GM21526 (cell line): ENCODE measurements around the gene PGAM5.

Experiments
- ATAC-seq: cut with Tn5 transposase; IDR thresholded peaks from one replicate; pipeline ENCODE4 v1.9.1; 2021; ENCODE audit warnings: moderate library complexity; ENCODE audit not compliant: unreplicated experiment, low FRiP score

Gene PGAM5

GRCh38 chr12:132710405-132711079 lies at the start of gene PGAM5:
TSS of gene PGAM5 (plus strand) at chr12:132710842. CDS start at chr12:132710877, 35 bp downstream.
- ATAC-seq, result peak; percentile 82

- ATAC-seq, result no peak
Observed at GRCh38 chr12:132660996-132661395, 49.6 kb upstream of the PGAM5 start.

- ATAC-seq, result no peak
Observed at GRCh38 chr12:132661972-132662371, 48.7 kb upstream of the PGAM5 start.

- no peak for ATAC-seq
Observed at GRCh38 chr12:132662901-132663755, 47.5 kb upstream of the PGAM5 start.

GRCh38 chr12:132664206-132665148 lies 46.2 kb upstream of the PGAM5 start:
- no peak for ATAC-seq

- ATAC-seq, result no peak
Observed at GRCh38 chr12:132665149-132665491, 45.5 kb upstream of the PGAM5 start.

GRCh38 chr12:132665794-132666193 lies 44.8 kb upstream of the PGAM5 start:
- no peak for ATAC-seq

- no peak for ATAC-seq
Observed at GRCh38 chr12:132668191-132669088, 42.2 kb upstream of the PGAM5 start.

- no peak for ATAC-seq
Observed at GRCh38 chr12:132669166-132669879, 41.3 kb upstream of the PGAM5 start.

- no peak for ATAC-seq
Observed at GRCh38 chr12:132672116-132672515, 38.5 kb upstream of the PGAM5 start.

GRCh38 chr12:132672678-132673077 lies 38.0 kb upstream of the PGAM5 start:
- ATAC-seq, result no peak

GRCh38 chr12:132673288-132674179 lies 37.1 kb upstream of the PGAM5 start:
- ATAC-seq, result no peak

- ATAC-seq, result no peak
Observed at GRCh38 chr12:132674561-132674960, 36.1 kb upstream of the PGAM5 start.

GRCh38 chr12:132675757-132676432 lies 34.7 kb upstream of the PGAM5 start:
- ATAC-seq, result no peak

GRCh38 chr12:132677492-132677891 lies 33.1 kb upstream of the PGAM5 start:
- ATAC-seq, result no peak

GRCh38 chr12:132685400-132685799 lies 25.2 kb upstream of the PGAM5 start:
- ATAC-seq, result no peak

GRCh38 chr12:132686825-132687210 lies 23.8 kb upstream of the PGAM5 start:
- peak; percentile 23 for ATAC-seq
